ENCODE measurements around the gene ARRB2. TPM values are rescaled to one million over a fixed set of nuclear protein-coding genes. Genes with fewer than 3 reads are reported as not detected.

Gene ARRB2
- polyA plus RNA-seq, 1 of the 3 experiments (the other 2 are of a cell fraction) = 24.6 TPM

DNA sequence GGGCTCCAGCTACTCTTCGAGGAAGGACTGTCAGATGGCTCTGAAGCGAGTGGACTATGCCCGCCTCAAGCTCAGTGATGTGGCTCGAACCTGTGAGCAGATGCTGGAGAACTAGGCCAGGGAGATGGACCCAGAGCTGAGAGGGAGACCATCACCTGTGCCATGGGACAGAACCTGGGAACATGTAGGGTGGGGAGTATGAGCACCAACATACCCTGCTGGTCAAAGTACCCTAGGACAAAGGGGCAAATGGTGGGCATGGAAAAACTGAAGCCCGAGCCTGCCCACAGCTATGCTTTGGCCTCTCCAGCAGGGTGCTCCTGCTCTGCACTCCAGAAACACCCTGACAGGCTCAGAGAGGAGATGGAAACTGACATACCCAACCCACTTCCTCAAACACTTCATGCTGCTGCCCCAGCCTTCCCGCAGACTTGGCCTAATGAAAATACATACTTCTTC is 22.7 kb downstream of the ARRB2 start (continued):
- no peak for TF ChIP-seq MXI1 (IDR thresholded peaks at IDR 0.05; ENCODE audit: low read depth, low read length)

GRCh38 chr17:4734857-4735475 is 24.5 kb downstream of the ARRB2 start:
- no peak for DNase-seq
- TF ChIP-seq GATA2 (CRISPR knock-in tag; IDR thresholded peaks at IDR 0.05) (no peak), POLR2AphosphoS5 (IDR thresholded peaks at IDR 0.05; ENCODE audit: low read depth, low read length) (no peak), JUND (IDR thresholded peaks at IDR 0.05) (no peak), RAD21 (IDR thresholded peaks at IDR 0.05; ENCODE audit: low read length) (no peak)
- 81% methylated on average over 8 of the region's 8 CpGs for WGBS (ENCODE audit: low lambda C conversion rate)
- Histone ChIP-seq H3K4me2 (no peak overlapping the region), H3K27ac (ENCODE audit: low read depth in 2 of 2, low read length in 1 of 2) (no peak overlapping the region), H3K79me2 (ENCODE audit: insufficient read depth) (no peaks in the 10 kb centered on the region), H3K4me3 (ENCODE audit: low read depth in 2 of 2, low read length in 1 of 2) (no peak overlapping the region), H3K9ac (no peak overlapping the region), H2AFZ (ENCODE audit: low read depth) (no peak overlapping the region), H3K9me2 (no peaks in the 10 kb centered on the region), H4K20me1 (ENCODE audit: insufficient read depth) (no peaks in the 10 kb centered on the region), H3K9me3 (no peaks in the 10 kb centered on the region), H3F3A (replicated peaks; ENCODE audit: insufficient read depth) (peaks cover 2% of the 10 kb centered on the region), H3K27me3 (ENCODE audit: insufficient read depth) (peaks cover 12% of the 10 kb centered on the region; the same call in 1 of the 2 replicates), H3K4me1 (ENCODE audit: control insufficient read depth in 1 of 2, insufficient read depth in 2 of 2, low read depth in 1 of 2, low read length in 1 of 2) (peaks cover 0 to 7% of the 10 kb centered on the region in 2 experiments; a peak in 2 of 4 replicates), H3K36me3 (replicated peaks in 1 of 2; ENCODE audit: control insufficient read depth in 1 of 2, insufficient read depth in 2 of 2, low read length in 1 of 2) (peaks cover 0 to 4% of the 10 kb centered on the region in 2 experiments)
- ChIA-PET CTCF (interaction anchor here (0.5 to 1.9 kb wide), 3 partner anchors 48 to 174 kb away, joined by 3 to 5 read pairs (median 3); no protein-coding TSS in a partner anchor), POLR2A (no interaction called here)

GRCh38 chr17:4735876-4736651 is 25.6 kb downstream of the ARRB2 start:
- H3K36me3 ChIP-seq (replicated peaks in 1 of 2; ENCODE audit: control insufficient read depth in 1 of 2, insufficient read depth in 2 of 2, low read length in 1 of 2) = peaks cover 0 to 4% of the 10 kb centered on the region in 2 experiments
- no peaks in the 10 kb centered on the region for H3K9me2 ChIP-seq
- H3K4me3 ChIP-seq (ENCODE audit: low read depth in 2 of 2, low read length in 1 of 2) = no peak overlapping the region
- no peak overlapping the region for H3K27ac ChIP-seq (ENCODE audit: low read depth in 2 of 2, low read length in 1 of 2)
- POLR2A ChIA-PET = no interaction called here
- peaks cover 12% of the 10 kb centered on the region; the same call in 1 of the 2 replicates for H3K27me3 ChIP-seq (ENCODE audit: insufficient read depth)
- WGBS (ENCODE audit: low lambda C conversion rate) = 72% methylated on average over 9 of the region's 9 CpGs
- no peaks in the 10 kb centered on the region for H3K9me3 ChIP-seq
- peaks cover 0 to 7% of the 10 kb centered on the region in 2 experiments; a peak in 2 of 4 replicates for H3K4me1 ChIP-seq (ENCODE audit: control insufficient read depth in 1 of 2, insufficient read depth in 2 of 2, low read depth in 1 of 2, low read length in 1 of 2)
- peaks cover 6% of the 10 kb centered on the region for H3F3A ChIP-seq (replicated peaks; ENCODE audit: insufficient read depth)
- H3K79me2 ChIP-seq (ENCODE audit: insufficient read depth) = no peaks in the 10 kb centered on the region
- H4K20me1 ChIP-seq (ENCODE audit: insufficient read depth) = no peaks in the 10 kb centered on the region
- no peak overlapping the region for H3K9ac ChIP-seq
- DNase-seq = no peak
- TF ChIP-seq ELF1 (IDR thresholded peaks at IDR 0.05) = no peak
- no peak for TF ChIP-seq FOXM1 (IDR thresholded peaks at IDR 0.05; ENCODE audit: low read depth)
- TF ChIP-seq JUND (IDR thresholded peaks at IDR 0.05) = no peak
- no peak for TF ChIP-seq EP300 (IDR thresholded peaks at IDR 0.05; ENCODE audit: borderline replicate concordance in 1 of 2, low read depth in 1 of 2, low read length in 1 of 2)
- TF ChIP-seq POLR2AphosphoS5 (IDR thresholded peaks at IDR 0.05; ENCODE audit: low read depth, low read length) = no peak
- TF ChIP-seq GATA2 (CRISPR knock-in tag; IDR thresholded peaks at IDR 0.05) = no peak
- TF ChIP-seq FOSL2 (IDR thresholded peaks at IDR 0.05; ENCODE audit: borderline replicate concordance, low read depth) = no peak
- TF ChIP-seq RXRA (IDR thresholded peaks at IDR 0.05; ENCODE audit: borderline replicate concordance, low read depth) = no peak
- H3K4me2 ChIP-seq = no peak overlapping the region
- H2AFZ ChIP-seq (ENCODE audit: low read depth) = no peak overlapping the region
- CTCF ChIA-PET = interaction anchor here (1.0 to 1.9 kb wide), 5 partner anchors 8 to 153 kb away, joined by 3 to 5 read pairs (median 4); no protein-coding TSS in a partner anchor

Measured in SK-N-SH (cell line).